Frontal cortex (tissue), 4 donors: ENCODE measurements around the gene PRKN. TPM values are rescaled to one million over a fixed set of nuclear protein-coding genes. Genes with fewer than 3 reads are reported as not detected.
A peak's percentile ranks its signal among the peaks of the same experiment; 100 is the strongest.

ENCODE experiments used
- DNase-seq, 2 donors: peaks; one replicate each; pipeline ENCODE4 v3.0.0; 2012; ENCODE audit warnings: low spot score in 2 of 2
- FAIRE-seq: peaks from 2 replicates; lab custom pipeline; 2012; peaks lifted over from hg19 to GRCh38; lab: Jason Lieb, UNC
- total RNA-seq: library from RNA; depleted of rRNA; stranded (reverse); fragments of >200 nt; gene quantifications from one replicate; pipeline ENCODE4 v1.2.3, GENCODE V29; 2014
- donor health status: control.
- donor health status: control.
- donor health status: control.

PRKN gene
- total RNA-seq, 1 donor from 2014 or later, result 6.1 TPM

- no peak for FAIRE-seq
These were observed 548.2 kb downstream of the PRKN start for GRCh38 chr6:162179196-162179951.

DNA sequence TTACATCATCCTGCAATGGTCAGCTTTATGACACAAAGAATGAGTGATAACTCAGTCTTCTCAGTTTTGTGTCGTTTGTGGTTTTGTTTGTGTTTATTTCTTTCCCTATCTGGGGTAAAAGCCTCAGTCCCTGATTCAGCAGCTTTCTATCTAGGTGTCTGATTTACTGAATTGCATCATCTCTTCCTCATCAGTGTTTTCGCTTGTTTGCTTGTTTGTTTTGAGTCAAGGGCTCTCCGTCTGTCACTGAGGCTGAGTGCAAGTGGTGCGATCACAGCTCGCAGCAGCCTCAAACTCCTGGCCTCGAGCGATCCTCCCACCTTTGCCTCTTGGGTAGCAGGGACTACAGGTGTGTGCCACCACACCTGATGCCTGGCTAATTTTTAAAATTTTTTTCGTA is 548.9 kb downstream of the PRKN start:
- FAIRE-seq (no peak), DNase-seq (no peak)

More at GRCh38 chr6:162179196-162179951, 548.2 kb downstream of the PRKN start:
- no peak for DNase-seq

DNA sequence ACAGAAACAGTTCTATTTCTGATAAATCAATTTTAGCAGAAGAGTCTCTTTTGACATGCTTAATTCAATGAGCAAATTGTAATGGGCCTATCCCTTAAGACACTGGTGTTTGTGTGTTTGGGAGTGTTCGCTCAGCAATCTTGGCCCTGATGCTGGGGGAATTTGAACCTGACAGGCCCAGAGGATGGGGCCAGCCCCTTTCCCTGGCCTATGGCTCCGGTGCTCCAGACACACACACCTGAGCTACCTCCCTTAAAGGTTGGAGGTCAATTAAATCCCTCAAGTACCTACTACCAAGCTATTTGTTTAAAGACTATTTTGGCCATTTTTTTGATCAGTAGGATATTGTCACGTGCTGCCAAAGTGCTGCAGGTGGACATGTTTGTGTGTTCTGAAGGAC is 549.3 kb downstream of the PRKN start:
- DNase-seq (no peak), FAIRE-seq (no peak)

DNA sequence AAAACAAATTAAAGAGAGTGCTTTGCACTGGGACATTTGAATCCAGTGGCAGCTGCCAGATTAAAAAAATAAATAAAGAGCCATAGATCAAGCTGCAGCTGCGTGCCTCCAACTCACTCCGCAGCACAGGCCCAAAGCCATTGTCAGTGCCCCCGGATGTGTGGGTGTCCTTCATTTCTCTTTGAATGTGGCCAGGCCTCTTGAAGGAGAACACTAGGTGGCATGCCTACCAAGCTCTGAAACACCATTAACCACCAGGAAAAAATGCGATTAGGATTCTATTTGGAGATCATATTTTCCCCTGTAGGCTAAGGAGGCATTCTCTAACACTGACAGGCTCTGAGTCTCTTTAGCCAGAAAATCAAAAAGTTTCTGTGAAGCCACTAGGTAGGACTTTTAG is 549.8 kb downstream of the PRKN start:
- DNase-seq (peak; percentile 2 to 51), FAIRE-seq (no peak)

DNA sequence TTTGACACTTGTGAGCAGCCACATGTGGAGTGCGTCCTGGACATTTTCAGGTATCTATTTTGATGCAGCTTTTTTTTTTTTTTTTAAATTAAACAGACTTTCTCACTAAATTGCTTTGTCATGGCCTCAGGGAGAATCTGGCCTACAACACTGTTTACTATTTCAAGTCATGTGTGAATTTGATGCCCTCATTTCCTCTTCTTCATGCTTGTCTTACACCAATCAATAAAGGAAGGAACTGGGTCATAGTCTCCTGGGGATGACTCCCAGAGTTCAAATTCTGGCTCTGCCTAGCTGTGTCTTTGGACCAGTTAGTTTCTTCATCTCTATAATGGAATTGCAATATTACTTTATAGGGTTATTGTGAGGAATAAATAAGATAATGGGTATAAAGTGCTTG is 554.1 kb downstream of the PRKN start:
- no peak for DNase-seq
- FAIRE-seq, result no peak

DNA sequence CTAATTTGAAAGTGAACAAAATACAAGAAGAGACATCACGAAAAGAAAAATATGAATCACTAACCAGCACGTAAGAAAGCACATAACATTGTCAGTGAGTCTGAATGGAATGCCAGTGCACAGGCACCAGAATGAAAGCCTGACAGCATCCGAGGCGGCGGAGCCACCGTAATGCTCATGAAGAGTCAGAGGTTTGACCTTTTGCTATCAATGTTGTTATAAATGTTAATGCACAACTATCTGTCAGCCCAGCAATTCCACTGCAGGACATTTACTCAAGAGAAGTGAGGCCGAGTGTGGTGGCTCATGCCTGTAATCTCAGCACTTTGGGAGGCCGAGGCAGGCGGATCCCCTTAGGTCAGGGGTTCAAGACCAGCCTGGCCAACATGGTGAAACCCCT is 562.1 kb downstream of the PRKN start:
- FAIRE-seq (no peak), DNase-seq (no peak)

GRCh38 chr6:162157167-162157870 is 570.2 kb downstream of the PRKN start:
- no peak for FAIRE-seq
- no peak for DNase-seq

DNA sequence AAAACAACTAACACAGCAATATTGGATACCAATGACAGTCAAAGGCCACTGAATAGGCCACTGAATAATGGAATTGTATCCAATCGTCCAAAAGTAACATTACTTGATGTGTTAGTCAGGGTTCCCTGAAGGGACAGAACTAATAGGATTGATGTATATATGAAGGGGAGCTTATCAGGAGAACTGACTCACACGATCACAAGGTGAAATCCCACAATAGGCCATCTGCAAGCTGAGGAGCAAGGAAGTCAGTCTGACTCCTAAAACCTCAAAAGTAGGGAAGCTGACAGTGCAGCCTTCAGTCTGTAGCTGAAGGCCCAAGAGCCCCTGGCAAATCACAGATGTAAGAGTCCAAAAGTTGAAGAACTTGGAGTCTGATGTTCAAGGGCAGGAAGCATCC is 571.4 kb downstream of the PRKN start:
- no peak for DNase-seq
- no peak for FAIRE-seq

- DNase-seq (no peak), FAIRE-seq (peak; percentile 59)
These were observed 572.6 kb downstream of the PRKN start for GRCh38 chr6:162154930-162155329.

DNA sequence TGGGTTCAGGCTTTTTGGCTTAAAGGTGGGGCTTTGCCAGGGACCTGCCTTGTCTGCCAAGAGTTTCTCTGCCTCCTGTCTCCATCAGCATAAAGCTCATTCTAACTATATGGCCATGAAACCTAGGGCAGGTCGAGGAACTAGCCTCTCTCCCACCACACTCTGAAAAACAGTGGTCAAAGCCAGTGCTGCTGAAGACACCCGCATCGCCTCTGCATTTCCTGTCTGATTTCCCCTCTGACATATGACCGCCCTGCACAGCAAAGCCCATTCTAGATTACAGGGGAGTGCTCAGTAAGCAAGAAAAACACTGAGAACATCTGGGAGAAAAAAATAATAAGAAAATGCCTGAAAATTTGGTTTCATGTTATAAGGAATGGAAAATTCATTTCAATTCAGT is 573.6 kb downstream of the PRKN start:
- no peak for DNase-seq

GRCh38 chr6:162153120-162153519 is 574.4 kb downstream of the PRKN start:
- no peak for FAIRE-seq

More for the DNA sequence above, 573.6 kb downstream of the PRKN start:
- no peak for FAIRE-seq

GRCh38 chr6:162151021-162151665 is 576.4 kb downstream of the PRKN start:
- FAIRE-seq (no peak), DNase-seq (no peak)

More at GRCh38 chr6:162153120-162153519, 574.4 kb downstream of the PRKN start:
- DNase-seq, result no peak

DNA sequence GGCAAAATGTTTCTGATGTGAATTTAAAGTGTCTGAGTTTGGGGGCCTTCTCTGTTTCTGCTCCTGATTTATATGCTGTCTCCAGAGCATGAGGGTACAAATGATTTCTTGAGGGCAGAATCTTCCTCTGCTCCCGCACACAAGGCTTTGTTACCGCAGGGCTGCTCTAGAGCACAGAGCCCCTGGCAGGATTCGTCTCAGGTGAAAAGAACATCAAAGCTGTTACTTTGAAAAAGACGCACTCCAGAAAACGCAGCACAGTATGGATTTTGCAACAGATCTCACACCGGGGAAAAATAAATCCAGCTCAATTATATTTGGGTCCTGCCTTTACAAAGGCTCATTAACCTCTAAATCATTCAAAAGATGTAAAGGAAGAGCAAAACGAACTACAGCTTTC is 577.3 kb downstream of the PRKN start:
- DNase-seq, result no peak
- FAIRE-seq, result no peak

DNA sequence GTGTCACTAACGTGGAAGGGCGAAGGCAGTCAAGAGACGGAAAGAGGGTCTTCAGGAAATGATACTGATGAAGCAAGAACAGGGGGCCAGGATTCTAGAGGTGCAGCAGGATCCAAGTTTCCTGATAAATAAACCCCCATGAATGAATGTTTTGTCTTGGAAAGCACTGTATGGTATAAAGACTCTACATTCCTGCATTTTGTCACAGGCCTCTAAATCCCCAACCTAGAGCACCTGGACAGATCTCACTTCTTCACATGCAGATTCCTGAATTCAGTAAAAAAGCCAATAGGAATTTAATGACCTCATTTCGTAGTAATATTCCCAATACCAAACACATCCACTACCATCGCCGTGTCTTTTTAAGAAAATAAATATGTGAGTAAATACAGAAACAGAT is 577.8 kb downstream of the PRKN start:
- no peak for FAIRE-seq
- no peak for DNase-seq

DNA sequence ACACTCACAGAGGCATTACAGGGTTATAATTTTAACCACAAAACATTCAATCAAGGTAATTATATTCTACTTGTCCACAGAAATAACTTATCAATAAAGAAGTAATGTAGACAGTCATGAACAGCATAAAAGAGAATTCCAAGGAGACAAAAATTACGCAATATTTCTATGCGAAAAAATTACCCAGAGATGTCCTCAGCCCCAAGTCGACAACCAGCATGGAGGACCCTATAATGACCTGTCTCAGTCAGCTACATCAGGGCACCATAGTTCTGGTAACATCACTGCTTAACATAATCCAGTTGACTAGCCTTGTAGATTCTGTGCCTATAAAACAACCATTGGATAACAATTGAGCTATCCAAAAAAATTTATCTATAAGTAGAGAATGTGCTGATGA is 579.8 kb downstream of the PRKN start:
- DNase-seq, result no peak
- FAIRE-seq, result no peak

GRCh38 chr6:162147281-162147680 is 580.3 kb downstream of the PRKN start:
- no peak for DNase-seq
- no peak for FAIRE-seq

DNA sequence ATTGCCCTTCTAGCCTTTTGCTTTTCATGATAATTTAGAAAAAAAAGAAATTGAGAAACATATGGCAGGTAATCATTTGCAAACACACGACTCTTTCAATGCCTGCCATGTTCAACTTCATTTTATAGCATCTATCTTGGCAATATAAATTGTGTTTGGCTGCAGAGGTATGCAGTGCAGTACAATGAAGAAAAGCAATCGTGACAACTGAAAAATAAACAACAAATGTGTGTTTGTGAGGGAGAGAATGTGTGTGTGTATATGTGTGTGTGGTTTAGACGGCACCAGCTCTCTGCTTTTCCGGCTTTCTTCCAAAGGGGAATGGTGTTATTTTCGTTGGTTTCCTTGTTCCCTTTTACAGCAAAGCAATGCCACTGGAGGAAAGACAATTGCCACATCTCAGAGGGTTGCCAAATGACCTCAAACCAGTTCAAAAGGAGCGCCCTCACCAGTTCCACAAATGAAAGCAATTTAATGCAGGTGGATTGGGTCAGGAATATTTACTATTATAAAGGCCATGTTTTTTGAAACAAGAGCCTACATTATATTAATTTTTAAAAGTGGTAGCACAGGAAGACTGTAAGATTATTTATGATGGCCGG is 587.2 kb downstream of the PRKN start:
- DNase-seq (no peak), FAIRE-seq (no peak)

GRCh38 chr6:162125659-162126058 is 601.9 kb downstream of the PRKN start:
- DNase-seq (no peak), FAIRE-seq (no peak)

GRCh38 chr6:162124710-162125435 is 602.7 kb downstream of the PRKN start:
- no peak for DNase-seq
- FAIRE-seq, result no peak

- DNase-seq, result no peak
- no peak for FAIRE-seq
These were observed 603.8 kb downstream of the PRKN start for GRCh38 chr6:162123797-162124196.
